ENCODE measurements around the gene CSF1R. TPM values are rescaled to one million over a fixed set of nuclear protein-coding genes. Genes with fewer than 3 reads are reported as not detected.
A peak's percentile ranks its signal among the peaks of the same experiment; 100 is the strongest.

CSF1R gene
- total RNA-seq, 2 experiments from 2014 or later = 3.4 to 3.6 TPM

- Mint-ChIP-seq H3K9me3 (no peaks in the 10 kb centered on the region), H3K4me1 (peaks cover 10% of the 10 kb centered on the region), H3K27ac (no peak overlapping the region), H3K36me3 (no peaks in the 10 kb centered on the region), H3K27me3 (peaks cover 13% of the 10 kb centered on the region), H3K4me3 (no peak overlapping the region)
- POLR2A ChIA-PET = no interaction called here
- ATAC-seq (ENCODE audit: low read depth) (no peak), DNase-seq (no peak)
These were observed 7.3 kb downstream of the CSF1R start for GRCh38 chr5:150078802-150079689.

GRCh38 chr5:150077996-150078801, 8.2 kb downstream of the CSF1R start:
- Mint-ChIP-seq H3K27ac (no peak overlapping the region), H3K36me3 (no peaks in the 10 kb centered on the region), H3K4me3 (no peak overlapping the region), H3K9me3 (no peaks in the 10 kb centered on the region), H3K27me3 (peaks cover 7% of the 10 kb centered on the region), H3K4me1 (peaks cover 10% of the 10 kb centered on the region)
- POLR2A ChIA-PET = no interaction called here
- DNase-seq (no peak), ATAC-seq (ENCODE audit: low read depth) (no peak)

- POLR2A ChIA-PET = no interaction called here
- H3K27ac Mint-ChIP-seq = no peak overlapping the region
- H3K4me3 Mint-ChIP-seq = no peak overlapping the region
- peaks cover 4% of the 10 kb centered on the region for H3K27me3 Mint-ChIP-seq
- ATAC-seq (ENCODE audit: low read depth) = no peak
- H3K4me1 Mint-ChIP-seq = peaks cover 4% of the 10 kb centered on the region
- no peak for DNase-seq
- no peaks in the 10 kb centered on the region for H3K9me3 Mint-ChIP-seq
- H3K36me3 Mint-ChIP-seq = no peaks in the 10 kb centered on the region
These were observed 9.3 kb downstream of the CSF1R start for GRCh38 chr5:150077060-150077459.

- Mint-ChIP-seq H3K27ac (no peak overlapping the region), H3K4me3 (no peak overlapping the region), H3K4me1 (no peaks in the 10 kb centered on the region), H3K27me3 (peaks cover 4% of the 10 kb centered on the region), H3K36me3 (no peaks in the 10 kb centered on the region), H3K9me3 (no peaks in the 10 kb centered on the region)
- POLR2A ChIA-PET = no interaction called here
- no peak for DNase-seq
- ATAC-seq (ENCODE audit: low read depth) = no peak
These were observed 10.5 kb downstream of the CSF1R start for GRCh38 chr5:150075806-150076205.

- no peak overlapping the region for H3K27ac Mint-ChIP-seq
- no peaks in the 10 kb centered on the region for H3K4me1 Mint-ChIP-seq
- no peak overlapping the region for H3K4me3 Mint-ChIP-seq
- POLR2A ChIA-PET = interaction anchor here (0.5 kb wide), 1 partner anchor 451 kb away, joined by 5 read pairs; no protein-coding TSS in a partner anchor
- DNase-seq (no peak), ATAC-seq (ENCODE audit: low read depth) (no peak)
- peaks cover 4% of the 10 kb centered on the region for H3K27me3 Mint-ChIP-seq
- H3K36me3 Mint-ChIP-seq = no peaks in the 10 kb centered on the region
- no peaks in the 10 kb centered on the region for H3K9me3 Mint-ChIP-seq
These were observed 11.1 kb downstream of the CSF1R start for GRCh38 chr5:150075233-150075632.

GRCh38 chr5:150073677-150074076, 12.7 kb downstream of the CSF1R start:
- H3K4me3 Mint-ChIP-seq = no peak overlapping the region
- ATAC-seq (ENCODE audit: low read depth) (no peak), DNase-seq (no peak)
- no peaks in the 10 kb centered on the region for H3K9me3 Mint-ChIP-seq
- peaks cover under 1% of the 10 kb centered on the region for H3K4me1 Mint-ChIP-seq
- H3K36me3 Mint-ChIP-seq = no peaks in the 10 kb centered on the region
- POLR2A ChIA-PET = no interaction called here
- peaks cover 3% of the 10 kb centered on the region for H3K27me3 Mint-ChIP-seq
- H3K27ac Mint-ChIP-seq = no peak overlapping the region

GRCh38 chr5:150073086-150073625, 13.2 kb downstream of the CSF1R start:
- no peak for ATAC-seq (ENCODE audit: low read depth)
- POLR2A ChIA-PET = no interaction called here
- Mint-ChIP-seq H3K36me3 (no peaks in the 10 kb centered on the region), H3K27me3 (no peaks in the 10 kb centered on the region), H3K27ac (no peak overlapping the region), H3K4me3 (no peak overlapping the region), H3K9me3 (no peaks in the 10 kb centered on the region), H3K4me1 (peaks cover 2% of the 10 kb centered on the region)
- DNase-seq = peak; percentile 9

- Mint-ChIP-seq H3K4me3 (no peak overlapping the region), H3K27me3 (no peaks in the 10 kb centered on the region), H3K4me1 (peaks cover 13% of the 10 kb centered on the region), H3K27ac (no peak overlapping the region), H3K9me3 (no peaks in the 10 kb centered on the region), H3K36me3 (no peaks in the 10 kb centered on the region)
- ATAC-seq (ENCODE audit: low read depth) (no peak), DNase-seq (peak; percentile 9)
- POLR2A ChIA-PET = no interaction called here
These were observed 15.5 kb downstream of the CSF1R start for GRCh38 chr5:150070821-150071220.

- Mint-ChIP-seq H3K4me1 (peaks cover 13% of the 10 kb centered on the region), H3K27ac (no peak overlapping the region), H3K4me3 (no peak overlapping the region), H3K36me3 (no peaks in the 10 kb centered on the region), H3K27me3 (peaks cover under 1% of the 10 kb centered on the region), H3K9me3 (no peaks in the 10 kb centered on the region)
- no peak for ATAC-seq (ENCODE audit: low read depth)
- POLR2A ChIA-PET = interaction anchor here (0.6 kb wide), 1 partner anchor 50 kb away, joined by 4 read pairs; no protein-coding TSS in a partner anchor
- peak; percentile 19 for DNase-seq
These were observed 16.4 kb downstream of the CSF1R start for GRCh38 chr5:150069672-150070627.

- H3K27me3 Mint-ChIP-seq = peaks cover 6% of the 10 kb centered on the region
- DNase-seq = peak; percentile 7
- no peak overlapping the region for H3K27ac Mint-ChIP-seq
- no peaks in the 10 kb centered on the region for H3K9me3 Mint-ChIP-seq
- POLR2A ChIA-PET = interaction anchor here (0.6 kb wide), 1 partner anchor 49 kb away, joined by 4 read pairs; no protein-coding TSS in a partner anchor
- no peak for ATAC-seq (ENCODE audit: low read depth)
- no peaks in the 10 kb centered on the region for H3K36me3 Mint-ChIP-seq
- H3K4me3 Mint-ChIP-seq = no peak overlapping the region
- H3K4me1 Mint-ChIP-seq = peaks cover 13% of the 10 kb centered on the region
These were observed 17.3 kb downstream of the CSF1R start for GRCh38 chr5:150068961-150069645.

GRCh38 chr5:150068472-150068871, 17.9 kb downstream of the CSF1R start:
- no peak overlapping the region for H3K27ac Mint-ChIP-seq
- POLR2A ChIA-PET = no interaction called here
- DNase-seq (no peak), ATAC-seq (ENCODE audit: low read depth) (no peak)
- no peaks in the 10 kb centered on the region for H3K9me3 Mint-ChIP-seq
- H3K36me3 Mint-ChIP-seq = no peaks in the 10 kb centered on the region
- peaks cover 13% of the 10 kb centered on the region for H3K4me1 Mint-ChIP-seq
- peaks cover 9% of the 10 kb centered on the region for H3K27me3 Mint-ChIP-seq
- no peak overlapping the region for H3K4me3 Mint-ChIP-seq

- Mint-ChIP-seq H3K4me1 (peaks cover 13% of the 10 kb centered on the region), H3K36me3 (no peaks in the 10 kb centered on the region), H3K9me3 (no peaks in the 10 kb centered on the region), H3K27me3 (peaks cover 11% of the 10 kb centered on the region), H3K4me3 (no peak overlapping the region), H3K27ac (no peak overlapping the region)
- POLR2A ChIA-PET = no interaction called here
- no peak for DNase-seq
- ATAC-seq (ENCODE audit: low read depth) = no peak
These were observed 18.3 kb downstream of the CSF1R start for GRCh38 chr5:150068071-150068470.
